ENCODE results near the gene SNORC. TPM values are rescaled to one million over a fixed set of nuclear protein-coding genes. Genes with fewer than 3 reads are reported as not detected.

SNORC gene
- polyA plus RNA-seq, 1 experiment = 0.25 TPM

- ChIA-PET POLR2A (no interaction called here), CTCF (interaction anchor here (2.0 kb wide), 1 partner anchor 182 kb away, joined by 10 read pairs; no protein-coding TSS in a partner anchor)
- DNase-seq (ENCODE audit: low read depth) = no peak
- no peak for TF ChIP-seq CTCF (IDR thresholded peaks at IDR 0.05; ENCODE audit: insufficient read depth, low read depth, low read length)
- Histone ChIP-seq H3K27me3 (ENCODE audit: control insufficient read depth, insufficient read depth, low read length) (peaks cover 2% of the 10 kb centered on the region), H3K36me3 (ENCODE audit: control insufficient read depth, insufficient read depth, low read length) (no peaks in the 10 kb centered on the region), H3K4me3 (ENCODE audit: low read depth, low read length) (no peak overlapping the region)
Measured at GRCh38 chr2:232871835-232872736, 2.0 kb downstream of the SNORC start.

- ChIA-PET CTCF (interaction anchor here (0.6 to 2.0 kb wide), 2 partner anchors 181 to 234 kb away, joined by 3 to 10 read pairs; no protein-coding TSS in a partner anchor), POLR2A (no interaction called here)
- no peak for TF ChIP-seq CTCF (IDR thresholded peaks at IDR 0.05; ENCODE audit: insufficient read depth, low read depth, low read length)
- Histone ChIP-seq H3K4me3 (ENCODE audit: low read depth, low read length) (no peak overlapping the region), H3K27me3 (ENCODE audit: control insufficient read depth, insufficient read depth, low read length) (peaks cover 2% of the 10 kb centered on the region), H3K36me3 (ENCODE audit: control insufficient read depth, insufficient read depth, low read length) (no peaks in the 10 kb centered on the region)
- no peak for DNase-seq (ENCODE audit: low read depth)
Measured at GRCh38 chr2:232872826-232873225, 2.8 kb downstream of the SNORC start.

GRCh38 chr2:232873292-232873908 lies 3.3 kb downstream of the SNORC start:
- no peaks in the 10 kb centered on the region for H3K36me3 ChIP-seq (ENCODE audit: control insufficient read depth, insufficient read depth, low read length)
- TF ChIP-seq CTCF (IDR thresholded peaks at IDR 0.05; ENCODE audit: insufficient read depth, low read depth, low read length) = no peak
- H3K4me3 ChIP-seq (ENCODE audit: low read depth, low read length) = no peak overlapping the region
- CTCF ChIA-PET = interaction anchor here (0.6 to 2.0 kb wide), 2 partner anchors 181 to 233 kb away, joined by 3 to 10 read pairs; no protein-coding TSS in a partner anchor
- H3K27me3 ChIP-seq (ENCODE audit: control insufficient read depth, insufficient read depth, low read length) = peaks cover 2% of the 10 kb centered on the region
- no peak for DNase-seq (ENCODE audit: low read depth)
- POLR2A ChIA-PET = no interaction called here

GRCh38 chr2:232873909-232874641 lies 4.0 kb downstream of the SNORC start:
- no peaks in the 10 kb centered on the region for H3K36me3 ChIP-seq (ENCODE audit: control insufficient read depth, insufficient read depth, low read length)
- no peak overlapping the region for H3K4me3 ChIP-seq (ENCODE audit: low read depth, low read length)
- ChIA-PET POLR2A (no interaction called here), CTCF (interaction anchor here (2.0 kb wide), 1 partner anchor 180 kb away, joined by 10 read pairs; no protein-coding TSS in a partner anchor)
- TF ChIP-seq CTCF (IDR thresholded peaks at IDR 0.05; ENCODE audit: insufficient read depth, low read depth, low read length) = no peak
- DNase-seq (ENCODE audit: low read depth) = no peak
- peaks cover 2% of the 10 kb centered on the region for H3K27me3 ChIP-seq (ENCODE audit: control insufficient read depth, insufficient read depth, low read length)
